NCI-H2029 treated with DMSO at 0.1 percent for 48 hours (cell line): ENCODE results near the gene CHRND.
"Not testable (repeated sequence)": the region's sequence is repeated elsewhere in the genome, so short reads cannot be mapped to it uniquely, and the experiment has no call there.

Source experiments
- DNase-seq: peaks from one replicate; lab custom pipeline; 2025; lab: John Stamatoyannopoulos, UW

CHRND gene

DNA sequence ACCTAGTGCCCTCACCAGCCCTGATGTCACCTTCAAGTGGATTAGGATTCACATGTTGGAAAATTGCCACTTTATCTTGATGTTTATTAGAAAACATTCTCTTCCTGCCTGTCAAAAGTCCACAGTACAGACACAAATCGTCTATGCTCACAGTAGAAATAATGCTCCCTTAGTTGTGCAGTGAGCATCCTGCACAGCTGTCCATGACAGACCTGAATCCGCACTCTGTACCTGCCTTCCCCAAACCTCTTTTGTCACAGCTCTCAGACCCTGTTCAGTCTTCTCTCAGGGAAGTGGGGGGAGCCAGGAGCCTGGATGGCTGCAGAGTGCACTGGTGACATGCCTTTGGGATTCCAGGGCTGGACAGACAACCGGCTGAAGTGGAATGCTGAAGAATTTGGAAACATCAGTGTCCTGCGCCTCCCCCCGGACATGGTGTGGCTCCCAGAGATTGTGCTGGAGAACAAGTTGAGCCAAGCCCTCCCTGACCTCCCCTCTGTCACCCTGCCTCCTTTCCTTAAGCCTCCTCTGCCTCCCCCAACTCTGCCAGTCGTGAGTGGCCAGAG, 2.0 kb downstream of the CHRND start:
- DNase-seq, result no peak

DNA sequence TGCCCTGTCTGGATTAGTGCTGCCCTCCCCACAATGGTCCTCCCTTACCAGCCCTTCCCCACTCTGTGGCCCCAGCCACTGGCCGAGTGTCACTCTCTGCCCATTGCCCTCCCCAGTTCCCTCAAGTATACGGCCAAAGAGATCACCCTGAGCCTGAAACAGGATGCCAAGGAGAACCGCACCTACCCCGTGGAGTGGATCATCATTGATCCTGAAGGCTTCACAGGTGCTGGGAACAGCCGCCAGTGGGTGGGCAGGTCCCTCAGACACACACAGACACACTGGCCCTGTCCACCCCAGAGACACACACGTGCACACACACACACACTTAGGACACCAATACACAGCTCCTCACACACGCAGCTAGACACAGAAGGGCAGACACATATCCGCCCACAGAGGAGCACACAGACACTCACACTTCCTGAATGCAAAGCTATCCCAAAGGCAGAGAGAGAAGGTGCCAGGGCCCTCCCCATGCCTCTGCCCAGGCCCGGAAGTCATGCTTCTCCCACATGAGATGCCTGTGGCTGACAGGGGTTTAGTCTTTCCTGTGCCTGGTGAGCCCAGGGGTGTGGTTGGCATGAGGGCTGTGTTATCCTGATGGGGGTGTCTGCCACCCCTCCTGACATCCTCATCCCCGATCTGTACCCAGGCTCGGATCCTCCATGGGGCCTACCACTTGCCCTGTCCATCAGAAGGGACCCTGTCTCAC, 2.9 kb downstream of the CHRND start:
- no peak for DNase-seq

DNA sequence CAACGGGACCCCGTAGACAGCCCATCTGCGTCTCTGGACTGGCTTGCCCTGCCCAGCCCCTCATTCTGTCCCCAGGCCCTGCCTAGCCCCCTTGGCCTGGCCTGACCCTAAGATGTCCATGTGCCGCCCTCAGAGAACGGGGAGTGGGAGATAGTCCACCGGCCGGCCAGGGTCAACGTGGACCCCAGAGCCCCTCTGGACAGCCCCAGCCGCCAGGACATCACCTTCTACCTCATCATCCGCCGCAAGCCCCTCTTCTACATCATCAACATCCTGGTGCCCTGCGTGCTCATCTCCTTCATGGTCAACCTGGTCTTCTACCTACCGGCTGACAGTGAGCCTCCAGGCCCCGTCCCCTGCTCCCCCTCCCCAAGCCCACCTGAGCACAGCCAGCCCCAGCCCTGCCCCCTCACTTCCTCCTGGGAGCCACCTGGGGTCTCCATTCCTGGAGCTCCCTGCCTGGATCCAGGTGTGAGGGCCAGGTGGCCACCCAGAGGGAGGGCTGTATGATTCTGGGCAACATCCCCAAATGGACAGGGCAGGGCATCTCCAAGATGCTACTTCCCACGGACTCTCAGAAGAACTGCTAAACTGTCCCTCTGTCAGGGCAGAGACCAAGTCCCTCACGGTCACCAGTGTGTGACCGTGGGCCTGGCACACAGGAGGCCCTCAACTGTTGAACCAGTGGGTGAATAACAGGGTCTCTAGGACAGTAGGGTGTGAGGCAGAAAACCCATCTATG, 4.0 kb downstream of the CHRND start:
- no peak for DNase-seq

DNA sequence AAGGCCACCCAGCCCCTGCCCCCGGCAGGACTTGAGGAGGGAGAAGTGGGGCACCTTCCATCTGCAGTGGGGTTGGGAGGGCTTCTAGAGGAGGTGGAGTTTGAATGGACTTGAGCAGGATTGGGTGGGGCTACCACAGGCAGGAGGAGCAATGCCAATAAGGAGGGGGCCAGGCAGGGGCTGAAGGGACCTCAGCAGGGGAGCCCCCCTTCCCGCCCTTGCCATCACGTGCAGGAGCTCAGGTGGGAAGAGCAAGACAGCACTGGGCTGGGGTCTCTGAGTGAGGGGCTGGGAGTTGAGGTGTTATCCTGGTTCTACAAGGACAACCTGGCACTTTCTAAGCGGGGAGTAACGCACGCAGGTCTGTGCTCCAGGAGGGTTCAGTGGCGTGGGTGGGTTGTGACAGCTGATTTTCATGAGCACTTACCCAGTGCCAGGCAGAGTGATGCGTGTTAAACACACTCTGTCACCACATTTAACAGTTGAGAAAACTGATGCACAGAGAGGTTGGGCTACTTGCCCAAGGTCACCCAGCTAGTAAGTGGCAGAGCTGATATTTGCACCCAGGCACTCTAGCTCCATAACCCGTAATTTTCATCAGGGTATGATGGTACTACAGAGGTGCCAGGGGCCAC, 4.8 kb downstream of the CHRND start:
- DNase-seq, result no peak

DNA sequence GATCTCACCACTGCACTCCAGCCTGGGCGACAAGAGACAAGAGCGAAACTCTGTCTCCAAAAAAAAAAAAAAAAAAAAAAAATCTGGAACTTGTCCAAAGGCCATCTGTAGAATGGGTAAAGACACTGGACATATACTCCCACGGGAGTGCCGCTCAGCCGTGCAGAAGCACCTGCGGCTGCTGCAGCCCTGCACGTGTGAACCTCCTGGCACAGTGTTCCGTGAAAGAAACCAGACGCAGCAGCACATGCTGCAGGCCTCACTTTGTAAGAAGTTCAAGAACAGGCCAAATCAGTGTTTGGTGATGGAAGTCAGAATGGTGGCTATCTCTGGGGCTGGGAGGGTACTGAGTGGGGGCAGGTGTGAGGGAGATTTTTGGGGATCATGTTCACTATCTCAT, 6.5 kb downstream of the CHRND start:
- no peak for DNase-seq

DNA sequence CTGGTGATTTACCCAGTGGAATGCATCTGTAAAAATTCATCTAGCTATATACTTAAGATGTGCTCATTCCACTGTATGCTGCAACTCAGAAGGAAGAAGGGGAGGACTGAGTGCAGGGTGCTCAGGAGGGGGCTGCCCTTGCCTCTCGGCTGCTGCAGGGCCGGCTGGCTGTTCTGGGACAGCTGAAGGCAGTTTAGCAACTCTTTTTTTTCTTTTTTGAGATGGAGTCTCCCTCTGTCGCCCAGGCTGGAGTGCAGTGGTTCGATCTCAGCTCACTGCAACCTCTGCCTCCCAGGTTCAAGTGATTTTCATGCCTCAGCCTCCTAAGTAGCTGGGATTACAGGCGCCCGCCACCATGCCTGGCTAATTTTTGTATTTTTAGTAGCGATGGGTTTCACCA, 6.9 kb downstream of the CHRND start:
- DNase-seq, result not testable (repeated sequence)

DNA sequence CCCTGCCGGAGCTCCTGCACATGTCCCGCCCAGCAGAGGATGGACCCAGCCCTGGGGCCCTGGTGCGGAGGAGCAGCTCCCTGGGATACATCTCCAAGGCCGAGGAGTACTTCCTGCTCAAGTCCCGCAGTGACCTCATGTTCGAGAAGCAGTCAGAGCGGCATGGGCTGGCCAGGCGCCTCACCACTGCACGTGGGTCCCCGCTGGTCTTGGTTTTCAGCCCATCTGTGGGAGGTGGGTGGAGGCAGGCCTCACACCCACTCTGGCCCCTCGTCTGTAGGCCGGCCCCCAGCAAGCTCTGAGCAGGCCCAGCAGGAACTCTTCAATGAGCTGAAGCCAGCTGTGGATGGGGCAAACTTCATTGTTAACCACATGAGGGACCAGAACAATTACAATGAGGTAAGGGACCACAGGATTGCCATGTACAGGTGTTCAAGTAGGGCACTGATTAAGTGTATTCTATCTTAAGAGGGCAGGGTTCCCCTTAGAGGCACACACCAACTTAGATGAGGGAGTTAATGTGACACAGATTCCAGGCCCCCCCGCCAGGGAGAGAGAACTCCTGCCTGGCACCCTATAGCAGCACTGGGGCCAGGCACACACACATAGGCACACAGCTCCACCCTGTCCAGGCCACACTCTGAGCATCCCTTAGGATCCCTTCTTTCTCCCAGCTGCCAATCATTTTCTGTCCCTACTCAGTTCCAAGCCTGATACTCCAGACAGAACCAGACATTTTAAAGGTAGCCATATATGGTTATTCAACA, 8.2 kb downstream of the CHRND start:
- DNase-seq, result no peak

DNA sequence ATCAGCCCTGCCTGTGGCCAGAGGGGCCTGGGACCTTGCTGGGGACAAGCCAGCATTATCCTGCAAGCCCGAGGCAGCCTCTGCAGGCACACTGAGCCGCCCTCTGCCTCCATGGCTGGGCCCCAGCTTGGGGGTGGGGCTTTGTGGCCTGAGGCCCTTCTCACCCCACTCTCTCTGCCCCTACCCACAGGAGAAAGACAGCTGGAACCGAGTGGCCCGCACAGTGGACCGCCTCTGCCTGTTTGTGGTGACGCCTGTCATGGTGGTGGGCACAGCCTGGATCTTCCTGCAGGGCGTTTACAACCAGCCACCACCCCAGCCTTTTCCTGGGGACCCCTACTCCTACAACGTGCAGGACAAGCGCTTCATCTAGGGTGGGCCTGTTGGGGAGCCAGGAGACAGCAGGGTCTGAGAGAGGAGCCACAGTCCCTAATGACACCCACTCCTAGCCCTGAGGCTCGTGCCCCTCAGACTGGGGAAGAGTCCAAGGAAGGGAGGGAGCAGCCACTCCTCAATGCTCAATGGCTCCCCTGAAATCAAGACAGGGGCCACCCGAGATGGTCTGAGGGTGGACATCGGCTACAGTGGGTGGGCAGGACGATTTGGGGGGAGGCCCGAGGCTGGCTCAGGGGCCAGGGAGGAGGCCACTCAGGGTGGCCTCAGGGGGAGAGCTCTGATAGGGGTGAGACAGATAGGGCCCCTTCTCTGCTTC, 9.1 kb downstream of the CHRND start:
- no peak for DNase-seq

DNA sequence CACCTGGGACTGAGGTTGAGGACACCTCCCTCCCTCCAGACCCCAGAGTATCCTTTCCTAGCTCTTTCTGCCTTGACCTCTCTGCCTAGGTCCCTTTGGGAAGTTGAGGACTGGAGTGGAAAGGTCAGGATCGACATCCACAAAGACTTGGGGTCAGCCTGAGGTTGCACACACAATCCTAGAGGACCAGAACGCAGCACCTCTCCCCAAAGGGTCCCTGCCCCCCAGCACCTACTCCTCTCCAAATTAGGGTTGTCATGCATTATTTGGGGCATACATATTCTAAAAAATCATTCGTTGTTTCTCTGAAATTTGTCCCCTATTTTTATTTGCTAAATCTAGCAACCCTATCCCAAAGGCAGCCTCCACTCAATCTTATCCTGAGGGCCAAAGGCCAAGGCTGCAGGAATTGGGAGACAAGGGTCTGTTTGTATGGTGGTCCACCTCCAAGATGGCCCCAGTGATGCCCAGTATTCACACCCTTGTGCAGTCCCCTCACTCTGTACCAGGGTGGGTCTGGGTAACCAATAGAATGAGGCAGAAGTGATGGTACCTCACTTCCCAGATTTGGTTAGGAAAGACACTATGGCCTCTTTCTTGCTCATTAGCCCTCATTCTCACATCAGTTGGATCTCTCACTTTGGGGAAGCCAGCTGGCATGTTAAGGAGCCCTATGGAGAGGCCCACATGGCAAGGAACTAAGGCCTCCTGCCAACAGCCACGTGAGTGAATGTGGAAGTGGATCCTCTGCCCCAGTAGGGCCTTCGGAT, 10.0 kb downstream of the CHRND start:
- no peak for DNase-seq

DNA sequence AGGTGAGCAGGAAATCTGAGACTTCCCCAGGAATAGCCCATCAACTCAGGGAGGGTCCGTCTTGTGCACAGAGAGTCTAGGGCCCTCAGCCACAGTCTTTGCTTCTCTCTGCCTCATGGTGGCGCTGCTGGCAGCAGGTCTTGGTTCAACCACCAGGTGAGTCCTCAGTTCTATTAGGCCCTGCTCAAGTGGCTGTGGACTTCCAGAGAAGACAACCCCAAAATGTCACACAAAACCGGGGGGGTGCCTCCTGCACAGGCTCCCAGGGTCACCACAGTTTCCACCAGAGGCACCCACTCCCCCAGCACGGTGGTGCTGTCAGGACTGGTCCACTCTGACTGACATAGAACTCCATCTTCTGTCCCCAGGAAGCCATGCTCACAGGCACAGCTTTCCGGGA, 11.1 kb downstream of the CHRND start:
- no peak for DNase-seq

DNA sequence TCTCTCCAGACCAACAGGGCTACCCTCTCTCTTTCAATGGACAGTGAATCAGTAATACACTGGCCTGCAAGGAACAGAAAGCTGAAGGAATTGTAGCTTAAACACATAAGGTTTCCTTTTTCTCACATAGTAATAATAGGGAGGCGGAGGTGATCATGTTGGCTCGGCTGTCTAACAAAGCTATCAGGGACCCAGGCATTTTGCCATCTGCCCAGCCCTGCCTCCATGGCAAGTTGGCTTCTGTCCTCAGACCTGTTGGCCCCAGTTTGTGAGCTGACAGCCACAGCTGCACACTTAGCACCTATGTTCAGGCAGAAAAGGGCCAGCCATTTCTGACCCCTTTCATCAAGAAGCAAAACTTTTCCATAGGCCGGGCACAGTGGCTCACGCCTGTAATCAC, 11.5 kb downstream of the CHRND start:
- no peak for DNase-seq

DNA sequence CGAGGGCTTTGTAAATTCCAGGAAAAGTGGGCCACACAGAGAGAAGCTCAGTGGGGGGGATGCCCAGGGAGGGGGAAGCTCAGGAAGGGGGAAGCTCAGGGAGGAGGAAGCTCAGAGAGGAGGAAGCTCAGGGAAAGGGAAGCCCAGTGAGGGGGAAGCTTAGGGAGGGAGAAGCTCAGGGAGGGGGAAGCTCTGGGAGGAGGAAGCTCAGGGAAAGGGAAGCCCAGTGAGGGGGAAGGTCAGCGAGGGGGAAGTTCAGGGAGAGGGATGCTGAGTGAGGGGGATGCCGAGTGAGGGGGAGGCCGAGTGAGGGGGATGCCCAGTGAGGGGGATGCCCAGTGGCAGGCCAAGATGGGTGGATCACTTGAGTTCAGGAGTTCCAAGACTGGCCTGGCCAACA, 12.7 kb downstream of the CHRND start:
- DNase-seq, result no peak

DNA sequence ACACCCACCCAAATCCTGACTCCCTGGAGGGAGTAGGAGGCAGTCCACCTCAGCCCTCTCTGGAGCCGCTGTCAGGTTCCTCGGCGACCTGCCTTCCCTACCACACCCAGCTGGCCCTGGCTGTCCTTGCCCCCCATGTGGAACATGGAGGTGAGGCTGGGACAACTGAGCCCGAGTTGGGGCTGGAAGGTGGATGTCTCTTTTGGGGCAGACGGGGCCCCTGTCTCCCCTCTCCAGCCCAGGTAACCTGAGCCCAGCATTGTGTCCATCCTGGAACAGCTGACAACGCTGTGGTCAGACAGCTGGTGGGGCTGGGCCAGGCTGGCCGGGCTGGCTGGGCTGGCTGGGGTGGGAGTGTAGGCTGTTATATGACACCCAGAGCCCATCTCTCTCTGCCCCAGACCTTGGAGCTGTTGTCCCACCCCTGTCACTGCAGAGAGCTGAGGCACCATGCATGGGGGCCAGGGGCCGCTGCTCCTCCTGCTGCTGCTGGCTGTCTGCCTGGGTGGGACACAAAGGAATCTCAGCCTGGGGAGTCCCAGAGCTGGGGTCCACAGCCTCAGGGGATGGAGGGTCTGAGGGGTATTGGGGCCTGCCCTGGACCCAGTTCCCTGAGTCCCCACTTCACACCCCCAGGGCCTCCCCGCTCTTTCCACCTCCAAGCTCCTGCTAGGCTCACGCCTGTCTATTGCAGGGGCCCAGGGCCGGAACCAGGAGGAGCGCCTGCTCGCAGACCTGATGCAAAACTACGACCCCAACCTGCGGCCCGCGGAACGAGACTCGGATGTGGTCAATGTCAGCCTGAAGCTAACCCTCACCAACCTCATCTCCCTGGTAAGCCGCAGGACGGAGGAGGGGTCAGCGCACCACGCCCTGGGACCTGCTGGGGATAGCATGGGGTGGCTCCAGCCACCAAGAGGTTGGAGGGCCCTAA, 13.6 kb downstream of the CHRND start, which contains the start of gene CHRNG:
TSS of gene CHRNG (plus strand) at position 395 of the 934 bp plus-strand sequence. CDS start at position 451, 56 bp downstream.
- no peak for DNase-seq

DNA sequence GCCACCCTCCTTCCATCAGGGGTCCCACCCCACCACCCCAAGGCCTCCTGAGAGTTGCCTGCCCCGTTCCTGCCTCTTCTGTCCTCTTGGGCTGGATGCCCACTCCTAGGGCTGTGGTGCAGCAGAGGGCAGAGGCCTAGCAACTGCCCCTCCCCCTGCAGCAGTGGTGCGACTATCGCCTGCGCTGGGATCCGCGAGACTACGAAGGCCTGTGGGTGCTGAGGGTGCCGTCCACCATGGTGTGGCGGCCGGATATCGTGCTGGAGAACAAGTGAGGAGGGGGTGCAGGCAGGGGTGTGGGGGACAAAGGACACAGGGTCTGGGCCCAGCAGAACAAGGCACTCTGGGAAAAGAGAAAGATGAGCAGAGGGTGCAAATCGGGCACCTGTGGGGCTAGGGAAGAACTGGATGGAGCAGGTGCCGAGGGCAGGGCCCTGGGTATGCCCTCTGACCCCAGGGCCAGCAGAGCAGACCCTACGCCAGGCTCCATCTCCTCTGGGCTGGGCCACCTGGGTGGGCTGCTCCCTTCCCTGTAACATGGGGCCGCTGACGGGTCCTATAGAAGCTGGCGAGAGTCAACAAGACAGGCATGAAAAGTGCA, 14.6 kb downstream of the CHRND start:
- DNase-seq, result no peak

DNA sequence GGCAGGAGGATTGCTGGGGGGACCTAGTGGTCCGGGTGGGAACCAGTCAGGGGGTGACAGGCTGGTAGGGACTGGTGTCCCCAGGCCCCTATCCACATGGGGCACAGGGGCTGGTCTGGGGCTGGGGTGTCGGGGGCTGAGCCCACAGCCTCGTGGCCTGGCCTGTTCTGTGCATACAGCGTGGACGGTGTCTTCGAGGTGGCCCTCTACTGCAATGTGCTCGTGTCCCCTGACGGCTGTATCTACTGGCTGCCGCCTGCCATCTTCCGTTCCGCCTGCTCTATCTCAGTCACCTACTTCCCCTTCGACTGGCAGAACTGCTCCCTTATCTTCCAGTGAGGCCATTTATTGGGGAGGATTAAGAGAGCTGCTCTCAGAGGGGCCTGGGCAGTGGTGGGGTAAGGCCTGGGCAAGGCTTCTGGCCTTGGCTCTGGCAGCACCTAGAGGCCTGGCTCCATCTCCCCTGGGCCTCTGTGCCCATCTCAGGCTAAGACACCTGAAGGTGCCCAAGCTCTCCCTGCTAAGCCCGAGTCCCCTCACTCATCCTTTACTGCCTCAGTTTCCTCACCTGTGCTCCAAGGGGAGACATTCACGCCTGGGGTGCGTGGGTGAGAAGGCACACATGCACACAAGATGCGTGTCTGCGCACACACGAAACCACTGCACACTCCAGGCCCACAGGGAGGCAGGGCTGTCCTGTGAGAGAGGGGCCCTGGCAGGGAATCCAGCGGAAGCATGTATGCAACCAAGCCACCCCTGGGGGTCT, 15.4 kb downstream of the CHRND start:
- no peak for DNase-seq

DNA sequence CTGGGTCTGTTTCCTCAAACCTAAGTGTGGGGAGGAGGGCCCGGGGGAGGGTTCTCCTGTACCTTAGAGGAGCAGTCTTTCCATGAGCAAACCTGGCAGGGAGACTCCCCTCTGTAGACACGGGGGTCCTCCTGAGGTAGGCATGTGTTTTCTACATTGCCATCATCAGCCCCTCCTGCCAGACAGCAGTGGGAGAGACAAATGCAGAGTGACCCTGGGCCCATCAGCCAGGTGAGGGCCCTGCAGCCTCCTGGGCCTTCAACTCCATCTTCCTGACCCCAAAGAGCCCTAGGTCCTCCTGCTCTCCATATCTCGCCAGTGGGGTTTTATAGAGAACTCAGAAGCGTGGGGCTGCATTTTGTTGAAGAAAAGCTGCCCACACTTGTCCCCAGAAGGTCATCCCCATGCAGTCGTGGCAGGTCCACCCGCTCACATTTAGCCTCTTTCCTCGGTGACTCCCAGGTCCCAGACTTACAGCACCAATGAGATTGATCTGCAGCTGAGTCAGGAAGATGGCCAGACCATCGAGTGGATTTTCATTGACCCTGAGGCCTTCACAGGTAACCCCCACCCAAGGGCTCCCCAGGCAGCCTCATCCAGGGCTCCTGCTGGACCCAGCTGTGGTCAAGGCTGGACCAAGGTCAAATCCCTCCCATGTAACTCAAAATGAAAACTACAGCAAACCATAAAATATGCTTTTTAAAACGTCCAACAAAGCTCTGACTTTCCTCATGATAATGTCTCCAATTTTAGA, 16.2 kb downstream of the CHRND start:
- no peak for DNase-seq

DNA sequence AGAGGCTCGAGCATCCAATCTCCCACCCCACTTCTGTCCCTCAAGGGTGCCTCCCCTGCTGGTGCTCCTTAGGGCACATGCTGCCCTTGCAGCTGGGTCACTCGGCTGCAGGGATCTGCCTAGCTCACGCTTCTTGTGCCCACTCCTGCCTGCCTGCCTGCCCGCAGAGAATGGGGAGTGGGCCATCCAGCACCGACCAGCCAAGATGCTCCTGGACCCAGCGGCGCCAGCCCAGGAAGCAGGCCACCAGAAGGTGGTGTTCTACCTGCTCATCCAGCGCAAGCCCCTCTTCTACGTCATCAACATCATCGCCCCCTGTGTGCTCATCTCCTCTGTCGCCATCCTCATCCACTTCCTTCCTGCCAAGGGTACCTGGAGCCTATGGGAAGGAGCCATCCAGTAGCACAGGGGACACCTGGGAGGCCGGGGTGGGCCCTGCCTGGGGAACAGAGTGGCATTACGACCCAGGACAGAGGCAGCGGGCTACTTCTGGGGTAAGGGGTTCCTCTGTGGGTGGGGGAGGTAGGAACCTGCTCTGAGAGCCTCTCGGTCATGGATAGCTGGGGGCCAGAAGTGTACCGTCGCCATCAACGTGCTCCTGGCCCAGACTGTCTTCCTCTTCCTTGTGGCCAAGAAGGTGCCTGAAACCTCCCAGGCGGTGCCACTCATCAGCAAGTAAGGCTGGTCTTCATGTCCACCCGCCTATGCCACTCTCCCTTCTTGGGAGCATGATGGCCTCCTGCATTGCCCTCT, 16.9 kb downstream of the CHRND start:
- no peak for DNase-seq
